ENCODE results near the gene RAB43. TPM values are rescaled to one million over a fixed set of nuclear protein-coding genes. Genes with fewer than 3 reads are reported as not detected.

Gene RAB43
- total RNA-seq, 3 donors from 2014 or later: 17.4 to 32.0 (median 30.5) TPM

DNA sequence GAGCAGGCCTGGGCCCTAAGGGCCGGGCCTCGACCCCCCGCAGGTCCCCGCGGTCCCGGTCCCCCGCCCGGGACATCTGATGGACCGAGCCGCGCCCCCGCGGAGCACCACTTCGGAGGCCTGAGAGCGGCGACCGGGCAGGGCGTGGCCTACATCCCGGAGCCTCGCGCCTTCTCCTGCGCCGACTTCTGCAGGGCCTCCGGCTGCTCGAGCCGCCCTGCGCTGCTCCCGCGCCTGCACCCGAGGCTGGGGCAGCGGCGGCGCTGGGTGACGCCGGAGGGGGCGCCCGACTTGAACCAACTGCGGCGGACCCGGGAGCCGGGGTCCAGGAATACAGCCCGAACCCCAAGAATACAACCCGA is 75.9 kb downstream of the RAB43 start:
- Histone ChIP-seq H3K36me3 (ENCODE audit: low read depth) (no peaks in the 10 kb centered on the region), H3K4me3 (no peak overlapping the region), H3K4me1 (ENCODE audit: low read depth) (peaks cover 4% of the 10 kb centered on the region), H3K9me3 (peaks cover 3% of the 10 kb centered on the region)
- ATAC-seq (peak; percentile 61), DNase-seq (peak in 1 of 3 donors; percentile 56)
- intact Hi-C loops (cut with DNase I, micrococcal nuclease): no loop called here
- TF ChIP-seq, protein P1, sequence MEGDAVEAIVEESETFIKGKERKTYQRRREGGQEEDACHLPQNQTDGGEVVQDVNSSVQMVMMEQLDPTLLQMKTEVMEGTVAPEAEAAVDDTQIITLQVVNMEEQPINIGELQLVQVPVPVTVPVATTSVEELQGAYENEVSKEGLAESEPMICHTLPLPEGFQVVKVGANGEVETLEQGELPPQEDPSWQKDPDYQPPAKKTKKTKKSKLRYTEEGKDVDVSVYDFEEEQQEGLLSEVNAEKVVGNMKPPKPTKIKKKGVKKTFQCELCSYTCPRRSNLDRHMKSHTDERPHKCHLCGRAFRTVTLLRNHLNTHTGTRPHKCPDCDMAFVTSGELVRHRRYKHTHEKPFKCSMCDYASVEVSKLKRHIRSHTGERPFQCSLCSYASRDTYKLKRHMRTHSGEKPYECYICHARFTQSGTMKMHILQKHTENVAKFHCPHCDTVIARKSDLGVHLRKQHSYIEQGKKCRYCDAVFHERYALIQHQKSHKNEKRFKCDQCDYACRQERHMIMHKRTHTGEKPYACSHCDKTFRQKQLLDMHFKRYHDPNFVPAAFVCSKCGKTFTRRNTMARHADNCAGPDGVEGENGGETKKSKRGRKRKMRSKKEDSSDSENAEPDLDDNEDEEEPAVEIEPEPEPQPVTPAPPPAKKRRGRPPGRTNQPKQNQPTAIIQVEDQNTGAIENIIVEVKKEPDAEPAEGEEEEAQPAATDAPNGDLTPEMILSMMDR (IDR thresholded peaks at IDR 0.05): no peak

DNA sequence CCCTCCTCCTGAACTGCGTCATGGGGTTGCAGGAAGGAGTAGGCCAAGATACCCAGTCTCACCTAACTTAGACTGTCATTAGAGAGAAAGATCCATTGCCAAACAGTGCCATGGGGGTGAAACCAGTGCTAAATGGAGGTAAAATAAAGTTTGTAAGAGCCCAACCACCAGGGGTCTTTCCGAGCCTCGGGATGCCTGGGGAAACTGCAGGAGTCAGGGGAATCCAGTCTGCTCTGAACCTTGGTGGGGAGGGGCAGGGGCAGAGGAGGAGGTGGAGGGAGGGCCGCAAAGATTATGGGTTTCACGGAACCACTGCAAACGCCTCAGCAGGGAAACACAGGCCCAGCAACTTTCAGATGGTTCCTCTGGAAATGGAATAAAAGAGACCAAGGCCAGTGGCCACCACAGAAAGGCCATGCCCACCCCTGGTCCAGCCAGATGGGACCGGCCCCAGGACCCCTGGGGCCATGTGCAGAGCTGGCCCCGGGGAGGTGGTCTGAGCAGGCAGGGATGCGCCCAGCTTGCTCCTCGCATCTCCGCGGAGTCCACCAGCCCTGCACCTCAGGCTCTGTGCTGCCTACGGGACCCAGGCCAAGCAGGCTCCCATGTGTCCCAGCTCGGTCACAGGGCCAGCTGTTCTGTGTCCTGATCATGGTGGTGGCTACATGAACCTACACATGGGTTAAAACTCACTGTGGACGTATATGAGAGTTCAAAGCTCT is 80.9 kb downstream of the RAB43 start:
- Histone ChIP-seq H3K9me3 (no peaks in the 10 kb centered on the region), H3K4me1 (ENCODE audit: low read depth) (peaks cover 11% of the 10 kb centered on the region), H3K4me3 (no peak overlapping the region), H3K36me3 (ENCODE audit: low read depth) (no peaks in the 10 kb centered on the region)
- ATAC-seq (no peak), DNase-seq (peak in 2 of 3 donors; percentile 13 to 43)
- TF ChIP-seq, protein P1 (IDR thresholded peaks at IDR 0.05): no peak
- intact Hi-C loops (cut with DNase I, micrococcal nuclease): no loop called here

DNA sequence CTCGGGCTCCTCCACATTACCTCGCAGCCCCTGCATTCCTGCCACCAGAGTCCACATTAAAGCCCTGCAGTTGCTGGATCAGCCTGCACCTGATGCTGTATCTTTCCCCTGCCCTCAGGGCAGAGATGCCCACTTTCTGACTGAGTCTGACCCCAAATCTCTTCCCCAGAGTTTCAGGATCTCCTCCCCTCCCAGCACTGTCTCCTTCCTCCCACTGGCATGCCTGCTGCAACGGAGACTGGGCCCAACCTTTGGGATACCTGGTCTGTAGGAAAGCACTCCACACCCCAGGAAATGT is 81.6 kb downstream of the RAB43 start:
- Histone ChIP-seq H3K4me3 (no peak overlapping the region), H3K36me3 (ENCODE audit: low read depth) (no peaks in the 10 kb centered on the region), H3K4me1 (ENCODE audit: low read depth) (peaks cover 9% of the 10 kb centered on the region), H3K9me3 (no peaks in the 10 kb centered on the region)
- intact Hi-C loops (cut with DNase I, micrococcal nuclease): no loop called here
- TF ChIP-seq, protein P1 (IDR thresholded peaks at IDR 0.05): no peak
- ATAC-seq (no peak), DNase-seq (peak in 1 of 3 donors; percentile 16)

DNA sequence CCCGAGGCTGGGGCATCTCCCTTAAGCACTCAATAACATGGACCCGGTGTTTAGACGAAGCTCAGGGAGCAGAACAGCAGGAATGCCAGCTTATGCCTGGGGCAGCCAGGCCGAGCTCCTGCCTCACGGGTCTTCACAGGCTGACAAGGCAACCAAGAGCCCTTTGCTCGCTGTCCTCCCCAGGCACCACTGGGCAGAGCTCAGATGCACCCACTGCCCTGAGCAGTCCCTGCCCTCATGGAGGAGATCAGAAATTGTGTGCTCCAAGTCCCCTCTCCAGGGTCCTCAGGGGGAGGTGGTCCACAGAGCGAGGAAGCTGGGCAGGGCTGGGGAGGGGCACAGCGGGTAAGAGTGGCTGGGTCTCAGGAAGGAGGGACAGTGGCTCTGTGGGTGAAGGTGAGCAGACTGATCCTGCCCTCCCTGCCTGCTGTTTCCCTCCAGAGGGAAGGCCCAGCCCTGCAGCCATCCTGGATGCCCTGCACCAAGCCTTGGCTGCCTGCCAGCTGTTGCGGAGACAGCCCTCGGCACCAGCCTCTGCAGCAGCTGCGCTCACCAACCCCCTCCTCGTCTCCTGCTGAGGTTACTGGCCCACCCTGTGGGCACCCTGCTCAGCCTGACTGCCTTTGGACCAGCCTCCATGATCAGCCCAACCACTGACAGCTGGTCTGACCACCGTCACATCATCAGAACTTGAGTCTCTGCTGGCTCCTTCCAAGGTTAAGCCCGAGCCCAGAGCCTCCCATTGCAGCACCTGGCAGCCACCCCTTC is 82.1 kb downstream of the RAB43 start:
- Histone ChIP-seq H3K4me3 (no peak overlapping the region), H3K9me3 (no peaks in the 10 kb centered on the region), H3K36me3 (ENCODE audit: low read depth) (no peaks in the 10 kb centered on the region), H3K4me1 (ENCODE audit: low read depth) (peaks cover 9% of the 10 kb centered on the region)
- peak in 2 of 3 donors; percentile 72 to 77 for DNase-seq
- intact Hi-C loops (cut with DNase I, micrococcal nuclease): no loop called here
- peak; percentile 81 for ATAC-seq
- TF ChIP-seq, protein P1 (IDR thresholded peaks at IDR 0.05): no peak

DNA sequence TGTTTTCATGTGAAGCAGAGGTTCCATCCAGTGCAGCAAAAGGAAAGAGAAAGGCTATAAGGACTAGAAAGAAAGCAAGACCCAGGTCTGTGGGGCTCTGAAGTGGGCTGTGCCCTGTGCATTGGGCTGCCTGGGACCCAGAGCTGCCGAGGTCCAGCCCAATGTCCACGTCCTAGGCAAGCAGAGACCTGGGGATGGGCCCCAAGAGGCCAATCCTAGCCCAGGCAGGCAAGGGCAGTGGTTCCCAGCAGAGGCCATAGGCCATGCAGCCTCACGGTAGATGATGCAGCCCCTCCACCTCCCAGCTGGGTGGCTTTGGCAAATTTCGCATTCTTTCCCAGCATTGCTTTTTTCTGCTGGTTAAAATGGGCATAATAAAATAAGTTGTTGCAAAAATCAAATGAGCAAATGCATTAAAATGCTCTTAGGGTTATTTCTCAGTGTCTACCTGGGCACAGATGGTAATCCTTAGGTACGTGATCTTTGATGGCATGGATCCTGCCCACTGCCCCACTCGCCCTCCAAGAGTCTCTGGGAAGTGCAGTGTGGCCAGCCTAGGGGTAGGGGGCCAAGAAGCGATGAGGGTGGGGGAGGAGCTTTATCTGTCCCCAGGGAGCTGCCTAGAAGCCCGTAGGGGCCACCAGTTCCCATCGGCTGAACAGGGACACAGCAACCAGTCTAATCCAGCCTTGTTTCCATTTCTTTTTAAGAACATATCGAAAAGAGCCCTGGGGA is 83.3 kb downstream of the RAB43 start:
- H3K4me1 ChIP-seq (ENCODE audit: low read depth): peaks cover 9% of the 10 kb centered on the region
- no peaks in the 10 kb centered on the region for H3K9me3 ChIP-seq
- TF ChIP-seq, protein P1 (IDR thresholded peaks at IDR 0.05): no peak
- no peak overlapping the region for H3K4me3 ChIP-seq
- DNase-seq: peak in 2 of 3 donors; percentile 10 to 14
- no peak for ATAC-seq
- H3K36me3 ChIP-seq (ENCODE audit: low read depth): no peaks in the 10 kb centered on the region
- intact Hi-C loops (cut with DNase I, micrococcal nuclease): no loop called here

Other genes with a start within 250 kb of the RAB43 start
- gene ACAD9, start 242.2 kb downstream of the RAB43 start, total RNA-seq: 10 to 100 TPM; 42.7 to 43.9 (median 43.8) TPM
- gene CFAP92, start 127.7 kb downstream of the RAB43 start, total RNA-seq: 1 to 10 TPM; 1.1 to 1.5 (median 1.3) TPM
- gene EFCC1, start 120.5 kb downstream of the RAB43 start, total RNA-seq: 10 to 100 TPM in 1 of 3 donors, 1 to 10 TPM in 2; 1.8 to 12.0 (median 3.6) TPM
- under 1 TPM in 1 of 3 donors, not detected in 2; 0.90 TPM for gene GP9, start 61.0 kb downstream of the RAB43 start, total RNA-seq
- gene ISY1, start 39.3 kb upstream of the RAB43 start, total RNA-seq: 10 to 100 TPM; 24.2 to 37.5 (median 28.9) TPM
- 100 to 1,000 TPM; 223 to 353 (median 234) TPM for gene CNBP, start 62.1 kb upstream of the RAB43 start, total RNA-seq
- 100 to 1,000 TPM; 157 to 274 (median 228) TPM for gene COPG1, start 127.8 kb upstream of the RAB43 start, total RNA-seq
- gene HMCES, start 157.1 kb upstream of the RAB43 start, total RNA-seq: 10 to 100 TPM; 37.0 to 44.1 (median 41.4) TPM

Data from mucosa of descending colon (tissue), 3 donors.